GM15510 (cell line): Measurements from ENCODE around the gene MEIKIN.

ENCODE experiments used
- POLR2A ChIP-seq: IDR thresholded peaks from 3 replicates; pipeline ENCODE4 v1.6.1; 2011; ENCODE audit warnings: borderline replicate concordance; ENCODE audit not compliant: insufficient read length; ENCODE audit errors: extremely low read depth

Gene MEIKIN

DNA sequence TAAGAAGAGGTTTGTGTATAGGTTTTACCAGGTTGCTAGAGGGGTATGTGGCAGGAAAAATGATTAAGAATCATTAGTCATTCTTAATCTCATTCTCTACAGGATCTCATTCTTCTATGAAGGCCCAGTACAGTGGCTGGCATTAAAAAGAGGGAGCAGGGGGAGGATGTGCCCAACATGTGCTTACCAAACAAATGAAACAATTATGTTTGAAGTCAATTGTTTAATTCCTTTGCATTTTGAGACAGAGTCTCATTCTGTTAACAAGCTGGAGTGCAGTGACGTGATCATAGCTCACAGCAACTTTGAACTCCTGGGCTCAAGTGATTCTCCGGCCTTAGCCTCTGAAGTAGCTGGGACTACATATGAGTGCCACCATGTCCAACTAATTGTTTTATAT, 171.7 kb downstream of the MEIKIN start:
- no peak for TF ChIP-seq POLR2A

DNA sequence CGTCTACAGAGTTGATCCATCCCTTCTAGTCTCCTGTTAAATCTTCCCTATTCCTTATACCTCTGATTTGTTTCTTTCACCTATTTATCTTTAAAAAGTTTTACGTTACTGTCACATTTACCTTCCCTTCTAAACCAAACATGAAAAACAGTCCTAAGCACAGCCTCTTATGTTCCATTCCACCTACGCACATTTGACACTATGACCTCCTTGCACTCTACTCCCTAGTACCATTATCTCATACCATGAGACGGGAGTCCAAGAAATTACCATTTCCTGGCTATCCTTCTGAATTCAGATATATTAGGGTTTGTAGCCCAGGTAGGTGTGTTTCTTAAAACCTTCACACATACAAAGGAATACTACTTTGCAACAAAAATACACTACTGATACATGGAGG, 173.8 kb downstream of the MEIKIN start:
- no peak for TF ChIP-seq POLR2A

DNA sequence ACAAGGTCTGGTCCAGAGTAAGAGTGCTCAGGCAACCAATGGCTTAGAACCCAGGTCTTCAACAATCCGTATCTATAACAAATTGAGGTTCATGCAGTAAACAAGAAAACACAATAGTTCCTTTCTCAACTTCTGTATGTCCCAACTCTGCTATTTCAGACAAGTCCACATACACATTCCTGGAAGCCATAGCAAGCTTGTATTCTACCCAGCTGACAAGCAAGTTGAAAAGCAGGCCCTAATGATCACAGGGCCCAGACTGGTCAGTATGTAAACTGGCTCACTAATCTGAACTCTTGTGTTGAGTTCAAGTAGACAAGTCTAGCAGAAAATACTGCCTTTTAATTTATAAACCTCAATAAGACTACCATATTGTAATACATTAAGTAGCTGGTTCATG, 175.5 kb downstream of the MEIKIN start:
- no peak for TF ChIP-seq POLR2A

DNA sequence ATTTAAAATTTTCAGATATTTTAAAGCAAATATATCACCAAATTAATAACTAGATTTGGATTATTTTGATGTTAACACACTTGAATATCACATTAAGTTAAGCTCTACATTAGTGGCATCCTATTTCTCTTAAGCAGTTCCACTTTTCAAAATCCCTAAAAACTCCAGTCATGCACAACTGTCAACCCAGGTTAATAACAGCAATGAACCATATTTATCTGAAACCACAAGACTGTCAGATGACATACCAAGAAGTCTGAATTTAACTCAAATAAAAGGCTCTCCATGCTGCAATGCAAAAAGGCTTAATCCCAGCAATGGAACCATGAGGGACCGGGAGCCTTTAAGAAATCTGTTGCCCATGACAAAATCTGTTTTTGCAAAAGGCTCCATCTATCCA, 176.1 kb downstream of the MEIKIN start:
- TF ChIP-seq POLR2A, result no peak

DNA sequence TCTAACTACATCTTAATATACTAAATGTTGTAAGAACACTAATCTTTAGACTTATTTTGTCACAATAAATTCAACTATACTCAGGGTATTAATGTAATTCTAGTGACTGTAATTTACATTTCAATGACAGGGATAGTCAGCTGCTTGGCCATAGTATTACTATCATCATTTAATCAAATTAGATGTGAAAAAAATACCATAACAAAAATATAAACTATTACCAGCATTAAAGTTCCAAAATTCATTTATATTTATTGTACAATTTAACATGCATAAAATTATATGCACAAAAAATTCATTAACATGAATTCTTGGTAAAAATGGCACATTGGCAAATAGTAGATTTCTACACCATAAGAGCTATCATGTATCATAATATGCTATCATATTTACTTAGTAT, 177.6 kb downstream of the MEIKIN start:
- TF ChIP-seq POLR2A, result no peak

DNA sequence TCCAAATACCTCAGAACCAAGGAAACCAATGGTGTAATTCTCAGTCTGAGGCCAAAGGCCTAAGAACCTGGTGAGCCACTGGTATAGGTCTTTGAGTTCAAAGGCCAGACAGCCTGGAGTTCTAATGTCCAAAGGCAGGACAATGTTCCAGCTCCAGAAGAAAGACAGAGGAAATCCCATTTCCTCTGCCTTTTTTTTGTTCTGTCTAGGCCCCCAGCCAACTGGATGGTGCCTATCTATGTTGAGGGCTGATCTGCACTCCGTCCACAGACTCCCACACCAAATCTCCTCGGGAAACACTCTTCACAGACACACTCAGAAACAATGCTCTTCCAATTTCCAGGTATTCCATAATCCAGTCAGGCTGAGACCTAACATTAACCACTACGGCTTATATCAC, 178.8 kb downstream of the MEIKIN start:
- TF ChIP-seq POLR2A, result no peak

DNA sequence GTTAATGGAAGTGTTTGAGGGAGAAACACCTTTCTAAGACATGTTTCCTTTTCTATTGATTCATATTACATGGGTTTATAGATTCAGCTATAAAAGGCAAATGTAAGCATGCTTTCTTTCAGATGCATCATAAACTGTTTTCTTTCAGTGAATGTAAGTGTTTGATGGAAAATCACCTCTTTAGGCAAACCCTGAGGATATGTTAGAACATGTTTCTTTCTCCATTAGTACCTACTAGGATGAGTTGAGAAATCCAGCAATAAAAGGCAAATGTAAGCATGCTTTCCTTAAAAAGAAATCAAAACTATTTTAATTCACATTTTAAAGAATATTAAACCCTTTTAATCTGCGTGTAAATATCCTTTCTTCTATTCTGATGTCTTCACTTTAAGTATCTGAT, 180.2 kb downstream of the MEIKIN start:
- TF ChIP-seq POLR2A, result no peak

DNA sequence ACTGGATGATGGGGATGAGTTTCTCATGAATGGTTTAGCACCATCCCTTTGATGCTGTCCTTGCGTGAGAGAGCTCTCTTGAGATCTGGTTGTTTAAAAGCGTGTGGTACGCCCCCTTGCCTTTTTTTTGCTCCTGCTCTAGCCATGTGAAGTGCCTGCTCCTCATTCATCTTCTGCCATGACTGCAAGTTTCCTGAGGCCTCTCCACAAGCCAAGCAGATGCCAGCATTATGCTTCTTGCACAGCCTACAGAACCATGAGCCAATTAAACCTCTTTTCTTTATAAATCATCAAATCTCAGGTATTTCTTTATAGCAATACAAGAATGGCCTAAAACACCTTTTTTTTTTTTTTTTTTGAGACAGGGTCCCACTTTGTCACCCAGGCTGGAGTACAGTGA, 181.5 kb downstream of the MEIKIN start:
- no peak for TF ChIP-seq POLR2A

DNA sequence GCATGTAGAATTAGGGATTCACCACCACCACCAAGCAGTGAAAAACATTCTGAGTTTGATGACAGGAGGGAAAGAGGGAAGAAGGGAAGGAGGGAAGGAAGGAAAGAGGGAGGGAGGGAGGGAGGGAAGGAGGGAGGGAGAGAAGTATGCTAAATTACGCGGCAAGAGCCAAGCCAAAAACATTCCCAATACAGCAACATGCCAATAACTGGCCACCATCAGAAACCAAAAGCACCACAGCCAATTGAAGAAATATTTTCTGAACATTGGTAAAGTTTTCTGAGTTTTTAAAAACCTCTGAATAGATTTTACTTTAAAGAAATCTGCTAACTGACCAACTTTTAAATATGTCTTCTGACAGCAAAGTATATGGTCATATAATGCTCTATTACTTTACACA, 184.7 kb downstream of the MEIKIN start:
- no peak for TF ChIP-seq POLR2A

DNA sequence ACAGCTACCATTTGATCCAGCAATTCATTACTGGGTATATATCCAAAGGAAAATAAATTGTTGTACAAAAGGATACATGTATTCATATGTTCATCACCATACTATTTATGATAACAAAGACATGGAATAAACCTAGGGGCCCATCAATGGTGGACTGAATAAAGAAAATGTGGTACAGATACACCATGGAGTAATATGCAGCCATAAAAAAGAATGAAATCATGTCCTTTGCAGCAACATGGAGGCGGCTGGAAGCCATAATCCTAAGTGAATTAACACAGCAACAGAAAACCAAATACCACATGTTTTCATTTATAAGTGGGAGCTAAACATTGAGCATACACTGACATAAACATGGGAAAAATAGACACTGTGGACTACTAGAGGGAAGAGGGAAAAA, 185.8 kb downstream of the MEIKIN start:
- TF ChIP-seq POLR2A, result no peak

DNA sequence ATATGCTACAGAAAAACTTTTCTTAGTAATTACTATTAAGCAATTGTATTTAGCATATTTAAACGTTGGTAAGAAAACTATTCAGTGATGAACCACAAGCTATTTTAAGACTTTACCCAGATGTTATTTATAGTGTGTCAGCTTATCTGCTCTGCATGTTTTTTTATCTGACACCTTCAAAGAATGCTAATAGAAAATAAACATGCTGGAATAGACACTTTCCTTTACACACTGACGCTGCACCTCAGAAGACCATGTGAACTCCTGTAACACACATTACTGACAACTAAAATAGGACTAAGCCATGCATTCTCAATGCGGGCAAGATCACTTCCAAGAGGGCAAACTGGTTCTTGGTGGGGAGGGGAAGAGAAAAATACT, 187.0 kb downstream of the MEIKIN start:
- TF ChIP-seq POLR2A, result no peak

DNA sequence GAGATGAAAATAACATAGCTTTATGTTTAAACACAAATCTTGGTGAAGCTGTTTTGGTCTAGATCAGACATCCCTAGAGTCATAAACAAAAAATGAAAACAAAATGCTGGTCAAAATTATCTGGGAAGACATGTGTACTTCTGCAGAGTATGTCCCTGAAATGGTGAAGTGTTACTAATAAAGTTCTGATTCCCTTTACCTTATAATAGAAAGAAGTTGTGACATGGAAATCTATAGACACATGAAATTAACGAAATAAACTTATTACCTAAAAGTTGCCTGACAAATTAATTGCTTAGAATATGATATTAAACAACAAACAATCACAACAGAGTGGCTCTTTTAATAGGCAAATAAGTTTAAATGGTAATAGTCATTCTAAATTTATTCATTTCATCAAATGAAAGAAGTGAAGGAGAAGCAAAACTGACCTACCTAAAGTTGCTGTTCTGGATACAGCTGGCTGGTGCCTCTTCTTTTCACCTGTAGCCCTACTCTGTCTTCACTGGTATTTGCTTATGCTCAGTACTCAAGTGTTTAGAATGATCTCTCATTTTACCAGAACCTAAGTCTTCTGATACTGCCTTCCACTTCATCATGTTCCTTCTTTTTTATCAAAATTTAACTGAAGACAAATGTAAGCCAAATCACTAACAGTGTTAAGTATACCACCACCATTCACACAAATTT, 187.5 kb downstream of the MEIKIN start:
- TF ChIP-seq POLR2A, result no peak
